Activated CD8-positive, alpha-beta T cell treated with anti-CD3 and anti-CD28 coated beads, Interleukin-2, amount 10 ng/mL, durations not matched to agents 7 days and 5 days (primary cell): Measurements from ENCODE around the gene COMMD4. TPM values are rescaled to one million over a fixed set of nuclear protein-coding genes. Genes with fewer than 3 reads are reported as not detected.
"Not testable (repeated sequence)": the region's sequence is repeated elsewhere in the genome, so short reads cannot be mapped to it uniquely, and the experiment has no call there.

ENCODE experiments used
- ATAC-seq: fragments of 150-1000 bp; cut with Tn5 transposase; one replicate; pipeline ENCODE4 v1.10.0; 2021; ENCODE audit warnings: moderate library complexity
- CTCF ChIA-PET: fragments of 350-600 bp; sonication (Branson Sonifier 250); formaldehyde crosslinking; loops from one replicate; lab custom pipeline; 2021; ENCODE audit warnings: antibody characterized with exemption; lab: Charles Lee
- POLR2A ChIA-PET: fragments of 350-600 bp; sonication (Branson Sonifier 250); formaldehyde crosslinking; loops from one replicate; lab custom pipeline; 2021; ENCODE audit warnings: antibody characterized with exemption; lab: Charles Lee
- DNase-seq: peaks from one replicate; pipeline ENCODE4 v3.0.0-alpha.2; 2020
- H3K27ac Mint-ChIP-seq: one replicate; pipeline ENCODE4 v1.8.0; 2021; ENCODE audit warnings: mild to moderate bottlenecking, mixed read lengths
- H3K27me3 Mint-ChIP-seq: one replicate; pipeline ENCODE4 v1.8.0; 2021; ENCODE audit warnings: low read depth, mixed read lengths
- H3K36me3 Mint-ChIP-seq: one replicate; pipeline ENCODE4 v1.8.0; 2021; ENCODE audit warnings: low read depth, mixed read lengths
- H3K4me1 Mint-ChIP-seq: one replicate; pipeline ENCODE4 v1.8.0; 2021; ENCODE audit warnings: low read depth, mixed read lengths
- H3K4me3 Mint-ChIP-seq: one replicate; pipeline ENCODE4 v1.8.0; 2021; ENCODE audit warnings: mild to moderate bottlenecking, mixed read lengths
- H3K9me3 Mint-ChIP-seq: one replicate; pipeline ENCODE4 v1.8.0; 2022; ENCODE audit warnings: mixed read lengths; ENCODE audit not compliant: insufficient read depth
- total RNA-seq, 2 experiments: library from RNA; stranded (reverse); gene quantifications; one replicate each; pipeline ENCODE4 v1.2.3, GENCODE V29; 2021

The COMMD4 gene
- total RNA-seq = 100 to 1,000 TPM; 101 to 103 TPM

DNA sequence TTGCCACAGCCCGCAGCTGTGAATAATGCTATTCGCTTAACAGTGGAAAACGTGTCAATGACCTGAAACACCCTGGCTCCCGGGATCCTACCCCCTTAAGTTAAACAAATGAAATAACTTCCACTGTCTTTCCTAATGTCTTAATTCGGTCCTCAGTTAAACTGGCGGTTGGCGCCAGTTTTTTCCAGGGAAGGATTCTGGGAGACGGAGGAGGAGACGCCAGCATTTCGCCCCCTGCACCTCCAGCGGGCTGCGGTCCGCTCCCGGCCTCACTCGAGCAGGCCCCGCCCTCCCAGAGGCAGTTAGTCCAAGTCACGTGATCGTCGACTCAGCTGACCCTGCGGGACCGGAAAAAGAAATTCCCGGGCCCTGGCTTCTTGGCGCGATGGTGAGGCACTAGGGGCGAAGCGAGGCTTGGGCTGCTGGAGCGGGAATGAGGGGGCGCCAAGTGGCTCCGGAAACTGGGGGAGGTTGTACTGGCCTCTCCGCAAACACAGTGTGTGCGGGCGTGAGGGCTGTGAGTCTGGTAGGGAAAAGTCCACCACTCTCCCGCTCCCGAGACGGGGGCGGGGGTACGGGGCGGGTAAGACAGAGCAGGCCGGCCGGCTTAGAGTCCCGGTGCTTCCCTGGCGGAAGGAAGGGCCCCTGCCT lies at the start of gene COMMD4:
COMMD4 (plus strand) TSS at position 359 of the 651 bp plus-strand sequence; CDS start at position 386, 27 bp downstream.
- POLR2A ChIA-PET = interaction anchor here (1.1 to 3.5 kb wide), 2 partner anchors 19 to 32 kb away, joined by 3 to 12 read pairs; partner anchors contain the start of gene MAN2C1
- CTCF ChIA-PET = interaction anchor here (0.8 to 1.6 kb wide), 4 partner anchors 30 to 312 kb away, joined by 3 to 4 read pairs (median 3); partner anchors contain the start of genes MAN2C1 and SNX33
- H3K4me3 Mint-ChIP-seq = peak within 1 kb of the TSS; percentile 96

GRCh38 chr15:75293660-75294059 lies 42.2 kb upstream of the COMMD4 start:
- H3K4me3 Mint-ChIP-seq, POLR2A ChIA-PET, ATAC-seq, H3K9me3 Mint-ChIP-seq, H3K4me1 Mint-ChIP-seq, H3K36me3 Mint-ChIP-seq, CTCF ChIA-PET, H3K27me3 Mint-ChIP-seq, H3K27ac Mint-ChIP-seq, DNase-seq: not testable (repeated sequence)

More for the DNA sequence above, at the start of gene COMMD4:
- ATAC-seq = peak; percentile 89
- H3K4me1 Mint-ChIP-seq = peaks cover 16% of the 10 kb centered on the region
- DNase-seq = peak; percentile 91
- H3K27me3 Mint-ChIP-seq = peaks cover 3% of the 10 kb centered on the region
- H3K36me3 Mint-ChIP-seq = peaks cover 6% of the 10 kb centered on the region
- H3K9me3 Mint-ChIP-seq = no peaks in the 10 kb centered on the region
- H3K27ac Mint-ChIP-seq = peak within 1 kb of the TSS; percentile 94

- DNase-seq, H3K4me3 Mint-ChIP-seq, POLR2A ChIA-PET, H3K27ac Mint-ChIP-seq, H3K9me3 Mint-ChIP-seq, H3K4me1 Mint-ChIP-seq, H3K36me3 Mint-ChIP-seq: not testable (repeated sequence)
- CTCF ChIA-PET = interaction anchor here (1.3 kb wide), 1 partner anchor 269 kb away, joined by 3 read pairs; no protein-coding TSS in a partner anchor
- H3K27me3 Mint-ChIP-seq = peaks cover 10% of the 10 kb centered on the region
- ATAC-seq = peak; percentile 99
Observed at GRCh38 chr15:75298541-75299310, 37.1 kb upstream of the COMMD4 start.

GRCh38 chr15:75299311-75299688 lies 36.6 kb upstream of the COMMD4 start:
- H3K9me3 Mint-ChIP-seq, H3K27ac Mint-ChIP-seq, H3K4me3 Mint-ChIP-seq, POLR2A ChIA-PET, H3K4me1 Mint-ChIP-seq, CTCF ChIA-PET, H3K36me3 Mint-ChIP-seq: not testable (repeated sequence)
- peaks cover 16% of the 10 kb centered on the region for H3K27me3 Mint-ChIP-seq
- ATAC-seq (peak; percentile 97), DNase-seq (peak; percentile 72)

- H3K36me3 Mint-ChIP-seq, DNase-seq, H3K4me3 Mint-ChIP-seq, ATAC-seq, H3K9me3 Mint-ChIP-seq, POLR2A ChIA-PET: not testable (repeated sequence)
- peaks cover 11% of the 10 kb centered on the region for H3K4me1 Mint-ChIP-seq
- H3K27ac Mint-ChIP-seq = peak overlapping the region; percentile 64
- CTCF ChIA-PET = interaction anchor here (1.1 kb wide), 1 partner anchor 35 kb away, joined by 3 read pairs; no protein-coding TSS in a partner anchor
- H3K27me3 Mint-ChIP-seq = peaks cover 21% of the 10 kb centered on the region
Observed at GRCh38 chr15:75300026-75300425, 35.8 kb upstream of the COMMD4 start.

GRCh38 chr15:75302318-75302717 lies 33.5 kb upstream of the COMMD4 start:
- Mint-ChIP-seq H3K36me3 (no peaks in the 10 kb centered on the region), H3K9me3 (no peaks in the 10 kb centered on the region), H3K4me3 (no peak overlapping the region), H3K27ac (no peak overlapping the region), H3K4me1 (peaks cover 11% of the 10 kb centered on the region), H3K27me3 (peaks cover 28% of the 10 kb centered on the region)
- ChIA-PET POLR2A (no interaction called here), CTCF (no interaction called here)
- no peak for DNase-seq
- no peak for ATAC-seq

DNA sequence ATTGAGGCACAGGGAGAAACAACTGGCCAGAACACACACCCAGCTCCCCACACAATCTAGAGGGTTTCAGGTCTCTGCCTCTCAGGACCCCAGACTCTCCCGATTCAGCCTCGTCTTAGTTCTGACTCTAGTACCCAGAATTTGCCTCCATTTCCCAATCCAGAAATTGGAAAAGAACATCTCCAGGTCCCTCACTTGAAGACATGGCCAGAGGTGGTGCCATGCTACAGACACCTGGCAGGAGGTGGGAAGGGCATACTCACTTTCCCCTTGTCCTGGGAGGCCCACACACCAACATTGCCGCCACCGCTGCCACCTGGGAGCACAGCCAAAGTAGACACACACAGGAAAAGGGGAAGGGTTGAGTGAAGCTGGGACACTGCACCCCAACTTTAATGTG lies 33.1 kb upstream of the COMMD4 start:
- H3K27ac Mint-ChIP-seq, ATAC-seq, H3K9me3 Mint-ChIP-seq, H3K4me3 Mint-ChIP-seq, CTCF ChIA-PET, DNase-seq, H3K36me3 Mint-ChIP-seq, POLR2A ChIA-PET: not testable (repeated sequence)
- Mint-ChIP-seq H3K27me3 (peaks cover 30% of the 10 kb centered on the region), H3K4me1 (peaks cover 11% of the 10 kb centered on the region)

DNA sequence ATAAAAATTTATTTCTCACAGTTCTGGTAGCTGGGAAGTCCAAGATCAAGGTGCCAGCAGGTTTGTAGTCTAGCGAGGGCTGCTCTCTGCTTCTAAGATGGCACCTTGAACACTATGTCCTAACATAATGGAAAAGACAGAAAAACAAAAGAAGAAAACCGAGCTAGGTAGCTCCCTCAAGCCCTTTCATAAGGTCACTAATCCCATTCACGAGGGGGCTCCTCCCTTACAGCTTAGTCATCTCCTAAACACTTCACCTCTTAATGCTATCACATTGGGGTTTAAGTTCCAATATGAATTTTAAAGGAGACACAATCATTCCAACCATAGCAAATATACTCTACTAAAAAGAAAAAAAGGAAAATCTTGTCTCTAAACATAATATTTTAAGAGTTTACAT lies 29.7 kb upstream of the COMMD4 start:
- ChIA-PET POLR2A (no interaction called here), CTCF (interaction anchor here (1.5 kb wide), 1 partner anchor 30 kb away, joined by 3 read pairs; the partner anchor contains the start of gene COMMD4)
- ATAC-seq = no peak
- H3K27me3 Mint-ChIP-seq = peaks cover 46% of the 10 kb centered on the region
- H3K4me1 Mint-ChIP-seq = peaks cover 14% of the 10 kb centered on the region
- H3K36me3 Mint-ChIP-seq = no peaks in the 10 kb centered on the region
- no peaks in the 10 kb centered on the region for H3K9me3 Mint-ChIP-seq
- H3K4me3 Mint-ChIP-seq = no peak overlapping the region
- DNase-seq = no peak
- no peak overlapping the region for H3K27ac Mint-ChIP-seq

- H3K27me3 Mint-ChIP-seq = peaks cover 46% of the 10 kb centered on the region
Observed at GRCh38 chr15:75307778-75308390, 28.0 kb upstream of the COMMD4 start.

DNA sequence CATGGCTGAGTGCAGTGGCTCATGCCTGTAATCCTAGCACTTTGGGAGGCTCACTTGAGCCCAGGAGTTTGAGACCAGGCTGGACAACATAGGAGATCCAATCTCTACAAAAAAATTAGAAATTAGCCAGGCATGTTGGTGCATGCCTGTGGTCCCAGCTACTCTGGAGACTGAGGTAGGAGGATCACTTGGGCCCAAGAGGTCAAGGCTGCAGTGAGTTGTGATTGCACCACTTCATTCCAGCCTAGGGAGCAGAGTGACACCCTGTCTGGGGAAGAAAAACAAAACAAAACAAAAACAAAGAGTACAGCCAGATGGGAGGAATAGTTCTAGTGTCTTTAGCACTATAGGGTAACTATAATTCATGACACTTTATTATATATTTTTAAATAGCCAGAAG lies 26.2 kb upstream of the COMMD4 start:
- H3K9me3 Mint-ChIP-seq = no peaks in the 10 kb centered on the region
- DNase-seq (no peak), ATAC-seq (no peak)
- H3K27ac Mint-ChIP-seq = no peak overlapping the region
- H3K4me3 Mint-ChIP-seq = no peak overlapping the region
- H3K4me1 Mint-ChIP-seq = peaks cover 13% of the 10 kb centered on the region
- peaks cover 33% of the 10 kb centered on the region for H3K27me3 Mint-ChIP-seq
- CTCF ChIA-PET = no interaction called here
- POLR2A ChIA-PET = no interaction called here
- H3K36me3 Mint-ChIP-seq = no peaks in the 10 kb centered on the region

More at GRCh38 chr15:75307778-75308390, 28.0 kb upstream of the COMMD4 start:
- ChIA-PET CTCF (interaction anchor here (0.7 kb wide), 1 partner anchor 58 kb away, joined by 3 read pairs; no protein-coding TSS in a partner anchor), POLR2A (no interaction called here)
- H3K27ac Mint-ChIP-seq = no peak overlapping the region
- peaks cover 24% of the 10 kb centered on the region for H3K4me1 Mint-ChIP-seq
- DNase-seq = peak; percentile 45
- no peaks in the 10 kb centered on the region for H3K9me3 Mint-ChIP-seq
- H3K4me3 Mint-ChIP-seq = no peak overlapping the region
- H3K36me3 Mint-ChIP-seq = no peaks in the 10 kb centered on the region
- peak; percentile 63 for ATAC-seq

DNA sequence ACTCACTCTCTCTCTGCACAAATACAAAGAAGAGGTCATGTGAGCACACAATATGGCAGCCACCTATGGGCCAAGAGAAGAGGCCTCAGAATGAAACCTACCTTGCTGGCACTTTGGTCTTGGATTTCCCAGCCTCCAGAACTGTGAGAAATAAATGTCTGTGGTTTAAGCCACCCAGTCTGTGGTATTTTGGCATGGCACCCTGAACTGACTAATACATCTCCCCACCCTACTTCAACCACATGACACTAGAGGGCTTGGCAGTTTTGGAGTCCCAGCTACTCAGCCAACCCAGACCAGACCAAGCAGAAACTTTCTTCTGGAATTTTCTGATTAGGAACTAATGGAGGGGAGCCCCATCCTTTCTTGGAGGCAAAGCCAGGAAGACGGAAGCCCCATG lies 23.3 kb upstream of the COMMD4 start:
- H3K27ac Mint-ChIP-seq = not testable (repeated sequence)

More for the DNA sequence above, 23.3 kb upstream of the COMMD4 start:
- H3K9me3 Mint-ChIP-seq, CTCF ChIA-PET, DNase-seq, H3K36me3 Mint-ChIP-seq, H3K4me3 Mint-ChIP-seq, ATAC-seq, POLR2A ChIA-PET: not testable (repeated sequence)
- Mint-ChIP-seq H3K4me1 (peaks cover 13% of the 10 kb centered on the region), H3K27me3 (peaks cover 22% of the 10 kb centered on the region)
